IPS-18a (cell line): Measurements from ENCODE around the gene PNMT.

Experiments used
- H3K27ac ChIP-seq: one replicate; pipeline ENCODE4 v1.5.1; 2013; ENCODE audit warnings: low read length
- H3K27me3 ChIP-seq: one replicate; pipeline ENCODE4 v1.6.1; 2013; ENCODE audit warnings: mild to moderate bottlenecking, low read length; ENCODE audit not compliant: control insufficient read depth, insufficient read depth
- H3K36me3 ChIP-seq: one replicate; pipeline ENCODE4 v1.6.1; 2013; ENCODE audit warnings: low read depth, low read length; ENCODE audit not compliant: control insufficient read depth
- H3K4me1 ChIP-seq: one replicate; pipeline ENCODE4 v1.6.1; 2013; ENCODE audit warnings: low read depth, low read length; ENCODE audit not compliant: control insufficient read depth
- H3K4me3 ChIP-seq: one replicate; pipeline ENCODE4 v1.5.1; 2013; ENCODE audit warnings: low read length
- H3K9ac ChIP-seq: one replicate; pipeline ENCODE4 v1.6.1; 2013; ENCODE audit warnings: mild to moderate bottlenecking, low read length, moderate library complexity
- H3K9me3 ChIP-seq: one replicate; pipeline ENCODE4 v1.6.1; 2013; ENCODE audit warnings: low read depth, low read length; ENCODE audit not compliant: control insufficient read depth

Gene PNMT, protein sequence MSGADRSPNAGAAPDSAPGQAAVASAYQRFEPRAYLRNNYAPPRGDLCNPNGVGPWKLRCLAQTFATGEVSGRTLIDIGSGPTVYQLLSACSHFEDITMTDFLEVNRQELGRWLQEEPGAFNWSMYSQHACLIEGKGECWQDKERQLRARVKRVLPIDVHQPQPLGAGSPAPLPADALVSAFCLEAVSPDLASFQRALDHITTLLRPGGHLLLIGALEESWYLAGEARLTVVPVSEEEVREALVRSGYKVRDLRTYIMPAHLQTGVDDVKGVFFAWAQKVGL

DNA sequence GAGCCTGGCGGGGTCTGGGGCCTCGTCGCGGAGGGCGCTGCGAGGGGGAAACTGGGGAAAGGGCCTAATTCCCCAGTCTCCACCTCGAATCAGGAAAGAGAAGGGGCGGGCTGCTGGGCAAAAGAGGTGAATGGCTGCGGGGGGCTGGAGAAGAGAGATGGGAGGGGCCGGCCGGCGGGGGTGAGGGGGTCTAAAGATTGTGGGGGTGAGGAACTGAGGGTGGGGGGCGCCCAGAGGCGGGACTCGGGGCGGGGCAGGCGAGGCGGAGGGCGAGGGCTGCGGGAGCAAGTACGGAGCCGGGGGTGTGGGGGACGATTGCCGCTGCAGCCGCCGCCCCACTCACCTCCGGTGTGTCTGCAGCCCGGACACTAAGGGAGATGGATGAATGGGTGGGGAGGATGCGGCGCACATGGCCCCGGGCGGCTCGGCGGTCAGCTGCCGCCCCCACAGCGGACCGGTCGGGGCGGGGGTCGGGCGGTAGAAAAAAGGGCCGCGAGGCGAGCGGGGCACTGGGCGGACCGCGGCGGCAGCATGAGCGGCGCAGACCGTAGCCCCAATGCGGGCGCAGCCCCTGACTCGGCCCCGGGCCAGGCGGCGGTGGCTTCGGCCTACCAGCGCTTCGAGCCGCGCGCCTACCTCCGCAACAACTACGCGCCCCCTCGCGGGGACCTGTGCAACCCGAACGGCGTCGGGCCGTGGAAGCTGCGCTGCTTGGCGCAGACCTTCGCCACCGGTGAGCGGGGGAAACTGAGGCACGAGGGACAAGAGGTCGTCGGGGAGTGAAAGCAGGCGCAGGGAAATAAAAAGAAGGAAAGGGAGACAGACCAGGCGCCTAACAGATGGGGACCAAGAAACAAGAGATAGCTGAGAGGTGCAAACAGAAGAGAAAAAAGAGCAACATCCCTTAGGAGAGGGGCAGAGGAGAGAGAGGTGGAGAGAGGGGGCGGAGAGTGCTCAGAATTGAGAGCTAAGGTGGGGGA, at the start of gene PNMT:
TSS of gene PNMT (plus strand) at position 509 of the 980 bp plus-strand sequence. CDS start at position 532, 23 bp downstream.
- H3K9me3 ChIP-seq = no peaks in the 10 kb centered on the region
- H3K4me1 ChIP-seq = peaks cover 14% of the 10 kb centered on the region
- H3K27ac ChIP-seq = no peak within 1 kb of the TSS
- H3K9ac ChIP-seq = peak within 1 kb of the TSS; percentile 23
- H3K27me3 ChIP-seq = peaks cover 31% of the 10 kb centered on the region
- H3K36me3 ChIP-seq = no peaks in the 10 kb centered on the region
- peak within 1 kb of the TSS; percentile 52 for H3K4me3 ChIP-seq

DNA sequence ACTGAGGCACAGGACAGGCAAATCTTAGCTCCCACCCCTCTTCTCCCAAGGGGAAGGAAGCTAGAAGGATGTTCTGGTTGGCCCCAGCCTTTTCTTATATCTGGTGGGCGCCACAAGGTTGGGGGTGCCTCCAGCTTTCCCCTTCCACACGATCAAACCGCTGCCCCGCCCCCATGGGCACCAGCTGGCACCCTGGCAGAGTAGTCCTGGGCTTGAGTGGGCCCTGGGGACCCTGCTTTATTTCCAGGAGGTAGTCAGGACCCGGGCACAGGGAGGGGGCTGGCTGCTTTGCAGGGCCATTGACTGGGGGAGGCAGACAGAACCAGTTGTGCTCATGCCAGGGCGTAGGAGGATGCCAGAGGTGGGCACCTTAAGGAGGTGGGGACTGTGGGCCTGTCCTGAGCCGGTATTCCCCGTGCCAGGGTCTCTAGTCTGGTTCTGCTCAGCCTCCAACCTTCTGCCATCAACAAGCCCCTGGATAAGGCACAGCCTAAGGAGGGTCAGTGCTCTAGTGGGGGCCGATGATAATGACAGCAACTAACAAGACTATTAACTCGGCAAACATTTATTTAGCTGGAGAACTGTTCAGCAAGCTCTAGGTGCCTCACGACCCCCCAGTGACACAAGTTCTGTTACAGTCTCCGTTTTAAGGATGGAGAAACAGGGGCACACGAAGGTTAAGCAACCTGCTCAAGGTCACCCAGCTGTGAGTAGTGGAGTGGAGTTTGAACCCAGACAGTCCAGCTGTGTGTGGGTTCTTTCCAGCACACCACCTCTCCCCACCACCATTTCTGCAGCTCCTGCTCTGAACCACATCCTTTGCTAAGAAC, 49.1 kb upstream of the PNMT start:
- no peak overlapping the region for H3K27ac ChIP-seq
- peaks cover 60% of the 10 kb centered on the region for H3K27me3 ChIP-seq
- H3K36me3 ChIP-seq = no peaks in the 10 kb centered on the region
- H3K4me1 ChIP-seq = peaks cover 3% of the 10 kb centered on the region
- H3K9me3 ChIP-seq = no peaks in the 10 kb centered on the region
- peak overlapping the region; percentile 56 for H3K4me3 ChIP-seq
- H3K9ac ChIP-seq = no peak overlapping the region

DNA sequence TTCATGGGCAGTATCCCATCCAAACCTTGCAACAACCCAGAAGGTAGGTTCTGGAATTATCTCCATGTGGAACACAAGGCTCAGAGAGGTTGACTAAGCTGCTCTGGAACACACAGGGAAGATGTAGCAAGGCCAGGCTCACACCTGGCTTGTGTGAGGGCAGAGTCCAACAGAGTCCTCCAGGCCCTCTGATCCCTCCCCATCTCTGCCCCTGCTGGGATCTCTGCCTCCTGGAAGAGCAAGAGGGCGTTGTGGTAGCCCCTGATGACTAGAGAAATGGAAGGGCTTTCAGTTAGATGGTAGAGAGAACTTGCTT, 48.5 kb upstream of the PNMT start:
- peaks cover 59% of the 10 kb centered on the region for H3K27me3 ChIP-seq
- H3K27ac ChIP-seq = no peak overlapping the region

DNA sequence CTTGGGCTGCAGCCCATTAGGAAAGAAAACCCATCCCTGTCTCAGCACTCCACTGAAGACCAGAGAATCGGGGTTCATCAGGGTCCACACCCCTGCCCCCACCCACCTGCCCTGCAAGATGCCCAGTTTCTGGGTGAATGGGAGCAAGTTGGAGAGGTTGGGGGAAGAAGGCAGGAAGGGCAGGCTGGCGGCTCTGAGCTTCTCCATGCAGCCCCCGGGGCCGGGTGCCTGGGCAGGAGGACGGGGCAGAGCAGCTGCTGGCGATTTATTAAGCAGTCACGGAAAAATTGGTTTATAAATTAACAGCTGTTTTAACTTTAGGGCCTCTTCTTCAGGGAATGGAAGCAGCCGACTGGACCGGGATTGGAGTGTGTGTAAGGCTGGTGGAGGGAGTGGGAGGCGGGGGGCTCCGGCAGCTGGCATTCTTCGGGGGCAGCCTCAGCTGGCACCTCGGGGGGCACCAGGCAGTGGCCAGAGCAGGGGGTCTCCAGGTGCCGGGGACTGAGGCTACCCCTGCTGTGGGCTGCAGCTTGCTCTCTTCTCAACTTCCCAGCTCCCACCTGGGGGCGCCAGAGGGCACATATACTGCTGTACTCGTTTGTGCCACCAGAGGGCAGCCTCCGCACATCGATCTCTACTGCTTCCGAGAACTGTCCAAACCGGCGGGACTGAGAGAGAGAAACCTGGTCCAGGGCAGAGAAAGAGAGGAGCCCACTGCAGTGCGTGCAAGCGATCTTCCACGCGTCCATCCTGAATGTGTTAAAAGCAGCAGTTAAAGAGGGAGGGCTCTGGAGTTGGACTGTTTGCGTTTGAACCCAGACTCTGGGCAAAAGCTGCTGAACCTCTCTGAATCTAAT, 46.5 kb upstream of the PNMT start:
- H3K4me1 ChIP-seq = peaks cover 5% of the 10 kb centered on the region
- no peaks in the 10 kb centered on the region for H3K36me3 ChIP-seq
- H3K9ac ChIP-seq = no peak overlapping the region
- H3K27ac ChIP-seq = no peak overlapping the region
- peaks cover 60% of the 10 kb centered on the region for H3K27me3 ChIP-seq
- no peaks in the 10 kb centered on the region for H3K9me3 ChIP-seq
- H3K4me3 ChIP-seq = no peak overlapping the region

More for the DNA sequence above, 48.5 kb upstream of the PNMT start:
- no peaks in the 10 kb centered on the region for H3K36me3 ChIP-seq
- peaks cover 3% of the 10 kb centered on the region for H3K4me1 ChIP-seq
- H3K9me3 ChIP-seq = no peaks in the 10 kb centered on the region
- no peak overlapping the region for H3K9ac ChIP-seq
- H3K4me3 ChIP-seq = no peak overlapping the region

DNA sequence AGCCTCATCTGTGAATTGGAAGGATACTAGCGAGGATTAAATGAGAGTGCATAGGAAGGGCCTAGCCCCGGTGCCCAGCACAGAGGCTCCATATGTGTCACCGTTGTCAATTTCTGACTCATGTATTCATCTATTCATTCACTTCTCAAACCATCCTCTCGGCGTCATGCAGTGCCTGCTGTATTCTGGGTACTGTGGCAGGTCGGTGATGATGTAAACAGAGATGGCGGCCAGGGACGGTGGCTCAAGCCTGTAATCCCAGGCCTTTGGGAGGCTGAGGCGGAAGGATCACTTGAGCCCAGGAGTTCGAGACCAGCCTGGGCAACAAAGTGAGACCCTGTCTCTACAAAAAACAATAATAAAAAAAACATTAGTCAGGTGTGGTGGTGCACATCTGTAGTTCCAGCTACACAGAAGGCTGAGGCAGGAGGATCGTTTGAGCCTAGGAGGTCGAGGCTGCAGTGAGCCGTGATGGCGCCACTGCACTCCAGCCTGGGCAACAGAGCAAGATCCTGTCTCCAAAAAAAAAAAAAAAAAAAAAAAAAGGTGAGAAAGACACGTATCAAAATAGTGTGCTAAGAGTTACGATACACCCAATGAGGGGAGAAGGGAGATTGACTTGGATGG, 45.8 kb upstream of the PNMT start:
- H3K4me1 ChIP-seq = peaks cover 5% of the 10 kb centered on the region
- H3K27ac ChIP-seq = no peak overlapping the region
- no peaks in the 10 kb centered on the region for H3K9me3 ChIP-seq
- no peaks in the 10 kb centered on the region for H3K36me3 ChIP-seq
- H3K27me3 ChIP-seq = peaks cover 60% of the 10 kb centered on the region
- no peak overlapping the region for H3K9ac ChIP-seq
- H3K4me3 ChIP-seq = no peak overlapping the region

DNA sequence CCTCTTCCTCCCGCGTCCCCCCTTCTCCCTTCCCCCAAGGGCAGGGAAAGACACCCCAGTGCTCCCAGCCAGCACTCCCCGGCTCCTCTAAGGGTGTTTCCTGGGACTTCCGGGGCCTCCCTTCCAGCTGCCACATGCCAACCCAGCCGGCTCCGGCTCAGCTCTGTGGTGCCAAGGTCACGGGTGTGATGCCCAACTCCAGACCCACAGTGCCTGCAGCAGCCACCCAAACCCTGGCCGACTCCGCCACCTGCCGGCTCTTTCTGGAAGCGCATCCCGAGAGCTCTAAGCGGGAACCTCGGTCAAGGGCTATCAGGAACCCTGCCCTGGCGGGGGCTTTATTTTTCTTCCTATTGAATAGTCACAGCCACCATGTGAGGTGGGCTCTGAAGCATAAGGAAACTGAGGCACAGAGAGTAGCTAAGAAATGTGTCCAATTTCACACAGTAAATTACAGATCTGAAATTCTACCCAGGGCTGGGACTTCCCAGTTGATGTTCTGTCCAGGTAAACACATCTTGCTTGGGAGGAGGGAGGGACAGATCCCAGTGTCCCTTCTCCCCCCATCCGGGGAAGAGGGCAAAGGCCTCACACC, 44.8 kb upstream of the PNMT start:
- H3K9me3 ChIP-seq = no peaks in the 10 kb centered on the region
- H3K4me3 ChIP-seq = no peak overlapping the region
- H3K9ac ChIP-seq = no peak overlapping the region
- H3K36me3 ChIP-seq = no peaks in the 10 kb centered on the region
- H3K27ac ChIP-seq = no peak overlapping the region
- H3K4me1 ChIP-seq = peaks cover 14% of the 10 kb centered on the region
- peaks cover 63% of the 10 kb centered on the region for H3K27me3 ChIP-seq

DNA sequence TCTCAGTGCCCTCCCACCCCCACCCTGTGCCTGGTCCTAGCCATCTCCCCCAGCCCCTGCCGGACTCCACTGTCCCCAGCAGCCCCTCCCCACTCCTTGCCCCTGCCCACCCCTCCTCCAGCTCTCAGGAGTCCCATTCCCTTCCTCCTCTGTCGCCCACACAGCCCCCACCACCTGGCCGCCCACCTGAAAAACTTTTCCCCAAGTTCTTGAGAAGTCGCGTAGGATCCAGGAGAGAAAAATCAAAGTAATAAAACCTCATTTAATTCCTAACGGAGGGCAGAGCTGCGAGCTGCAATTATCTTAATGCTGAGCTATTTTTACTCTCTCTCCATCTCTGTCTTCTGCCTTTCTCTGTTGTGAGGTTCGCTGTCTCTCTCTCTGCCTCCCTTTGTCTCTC, 43.9 kb upstream of the PNMT start:
- Histone ChIP-seq H3K9ac (no peak overlapping the region), H3K27me3 (peaks cover 57% of the 10 kb centered on the region), H3K9me3 (no peaks in the 10 kb centered on the region), H3K4me1 (peaks cover 22% of the 10 kb centered on the region), H3K36me3 (no peaks in the 10 kb centered on the region), H3K27ac (no peak overlapping the region), H3K4me3 (no peak overlapping the region)

DNA sequence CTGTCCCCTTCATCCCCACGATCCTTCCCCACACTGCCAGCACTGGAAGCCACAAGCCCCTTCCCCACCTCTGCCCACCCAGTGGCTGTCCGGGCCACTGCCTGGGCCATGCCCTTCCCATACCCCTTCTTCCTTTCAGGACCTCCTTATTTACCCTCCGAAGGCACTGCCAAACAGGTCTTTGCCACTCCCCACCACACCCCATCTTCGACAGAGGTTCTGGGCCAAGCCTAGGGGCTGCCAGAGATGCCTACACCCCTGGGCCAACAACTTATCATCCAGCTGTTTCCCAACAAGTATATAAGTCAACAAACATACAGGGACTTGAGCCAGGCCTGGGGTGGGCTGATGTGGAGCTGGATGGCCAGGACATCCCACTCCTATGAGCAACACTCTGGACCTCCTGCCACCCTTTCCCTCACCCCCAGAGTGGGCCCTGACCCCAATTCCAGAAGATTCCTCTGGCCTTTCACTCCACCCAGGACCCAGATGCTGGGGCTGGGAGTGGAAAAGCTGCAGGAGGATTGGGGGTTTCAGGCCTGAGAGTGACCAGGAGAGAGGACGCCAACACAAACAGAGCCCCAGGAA, 43.0 kb upstream of the PNMT start:
- Histone ChIP-seq H3K27ac (no peak overlapping the region), H3K4me3 (no peak overlapping the region), H3K9me3 (no peaks in the 10 kb centered on the region)

DNA sequence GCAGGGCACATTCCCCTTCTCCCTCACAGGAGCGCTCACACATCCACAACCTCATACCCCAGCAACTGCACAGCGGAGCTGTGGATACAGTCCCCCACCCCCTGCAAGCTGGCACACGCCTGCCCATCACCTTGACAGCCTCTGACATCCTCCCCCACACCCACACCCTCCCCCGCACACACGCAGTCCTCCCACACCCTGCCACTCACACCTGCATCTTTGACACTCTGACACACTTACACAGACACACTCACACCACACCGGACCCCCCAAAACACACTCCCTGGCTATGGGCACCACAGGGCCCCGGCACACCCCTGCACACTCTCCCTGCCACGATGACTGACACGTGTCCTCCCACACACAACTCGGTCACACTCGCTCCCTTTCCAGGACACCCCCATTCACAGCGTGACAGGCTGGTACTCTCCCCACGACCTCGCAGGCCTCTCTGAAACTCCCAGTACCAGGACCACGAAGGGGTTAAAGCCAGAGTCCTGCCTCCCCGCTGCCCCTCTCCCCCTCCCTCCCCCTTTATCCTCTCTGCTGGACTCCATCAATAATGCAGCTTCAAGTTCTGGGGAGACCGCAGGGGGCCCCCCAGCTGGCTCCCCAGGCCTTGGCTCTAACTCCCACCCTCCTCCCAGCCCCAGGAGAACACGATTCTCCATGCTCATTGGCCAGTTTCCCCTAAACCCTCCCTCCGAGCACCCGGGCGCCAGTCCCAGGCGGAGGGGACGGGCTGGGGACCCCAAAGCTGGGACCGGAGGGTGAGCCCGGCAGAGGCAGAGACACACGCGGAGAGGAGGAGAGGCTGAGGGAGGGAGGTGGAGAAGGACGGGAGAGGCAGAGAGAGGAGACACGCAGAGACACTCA, 41.8 kb upstream of the PNMT start, which contains the start of gene PPP1R1B:
TSS of gene PPP1R1B (plus strand) at position 782 of the 876 bp plus-strand sequence. CDS start 441 bp downstream, outside the sequence.
- Histone ChIP-seq H3K4me1 (peaks cover 33% of the 10 kb centered on the region), H3K4me3 (peak within 1 kb of the TSS; percentile 67), H3K9ac (no peak within 1 kb of the TSS), H3K9me3 (no peaks in the 10 kb centered on the region), H3K27ac (no peak within 1 kb of the TSS), H3K27me3 (peaks cover 54% of the 10 kb centered on the region), H3K36me3 (no peaks in the 10 kb centered on the region)

More for the DNA sequence above, 43.0 kb upstream of the PNMT start:
- Histone ChIP-seq H3K9ac (no peak overlapping the region), H3K36me3 (no peaks in the 10 kb centered on the region), H3K4me1 (peaks cover 27% of the 10 kb centered on the region), H3K27me3 (peaks cover 54% of the 10 kb centered on the region)
